ACC112 (cell line): ENCODE measurements around the gene TBC1D5.
"Not testable (repeated sequence)": the region's sequence is repeated elsewhere in the genome, so short reads cannot be mapped to it uniquely, and the experiment has no call there.

Experiments used
- H2AFZ ChIP-seq: fragments of 200-600 bp; sonication (generic); one replicate; pipeline ENCODE4 v1.6.0; 2017; ENCODE audit warnings: antibody characterized with exemption, low read length; ENCODE audit not compliant: unreplicated experiment
- H3K27ac ChIP-seq: fragments of 200-600 bp; sonication (generic); 2 replicates; pipeline ENCODE4 v1.5.1; 2014; ENCODE audit warnings: low read depth, mild to moderate bottlenecking, antibody characterized with exemption, low read length, moderate library complexity
- H3K27me3 ChIP-seq: fragments of 200-600 bp; sonication (generic); 2 replicates; pipeline ENCODE4 v1.6.1; 2014; ENCODE audit warnings: mild to moderate bottlenecking, antibody characterized with exemption, low read length, moderate library complexity, mixed read lengths; ENCODE audit not compliant: insufficient read depth
- H3K36me3 ChIP-seq: fragments of 200-600 bp; sonication (generic); 2 replicates; pipeline ENCODE4 v1.6.1; 2016; ENCODE audit warnings: mild to moderate bottlenecking, antibody characterized with exemption, low read length, moderate library complexity, mixed read lengths; ENCODE audit not compliant: insufficient read depth
- H3K4me1 ChIP-seq: fragments of 200-600 bp; sonication (generic); one replicate; pipeline ENCODE4 v1.6.1; 2016; ENCODE audit warnings: low read length, mixed read lengths; ENCODE audit not compliant: insufficient read depth, unreplicated experiment, control insufficient read depth
- H3K4me3 ChIP-seq: fragments of 200-600 bp; sonication (generic); 2 replicates; pipeline ENCODE4 v1.5.1; 2014; ENCODE audit warnings: mild to moderate bottlenecking, low read depth, low read length
- H3K79me2 ChIP-seq: fragments of 200-600 bp; sonication (generic); one replicate; pipeline ENCODE4 v1.6.0; 2016; ENCODE audit warnings: low read length; ENCODE audit not compliant: control insufficient read depth, unreplicated experiment, insufficient read depth

The TBC1D5 gene

DNA sequence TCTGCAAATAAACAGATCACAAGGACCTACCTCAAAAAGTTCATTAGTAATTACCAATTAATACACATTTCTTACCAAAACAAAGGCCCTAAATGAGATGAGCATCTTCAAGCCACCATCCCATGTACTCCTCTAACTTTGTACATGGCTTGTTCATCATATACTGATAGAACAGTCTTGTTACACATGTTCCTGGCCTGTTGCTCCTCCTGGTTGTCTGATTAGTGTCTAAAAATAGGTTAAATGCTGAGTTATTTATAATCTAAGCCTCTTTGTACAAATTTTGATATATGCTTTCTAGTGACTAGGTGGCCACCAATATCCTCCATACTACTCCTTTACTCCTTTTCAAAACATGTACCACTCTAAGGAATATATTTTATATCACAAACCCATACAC is 25.0 kb downstream of the TBC1D5 start:
- Histone ChIP-seq H3K79me2 (peaks cover 18% of the 10 kb centered on the region), H3K27me3 (no peaks in the 10 kb centered on the region), H3K4me1 (no peaks in the 10 kb centered on the region), H2AFZ (no peak overlapping the region), H3K36me3 (peaks cover 24% of the 10 kb centered on the region), H3K4me3 (no peak overlapping the region), H3K27ac (no peak overlapping the region)

DNA sequence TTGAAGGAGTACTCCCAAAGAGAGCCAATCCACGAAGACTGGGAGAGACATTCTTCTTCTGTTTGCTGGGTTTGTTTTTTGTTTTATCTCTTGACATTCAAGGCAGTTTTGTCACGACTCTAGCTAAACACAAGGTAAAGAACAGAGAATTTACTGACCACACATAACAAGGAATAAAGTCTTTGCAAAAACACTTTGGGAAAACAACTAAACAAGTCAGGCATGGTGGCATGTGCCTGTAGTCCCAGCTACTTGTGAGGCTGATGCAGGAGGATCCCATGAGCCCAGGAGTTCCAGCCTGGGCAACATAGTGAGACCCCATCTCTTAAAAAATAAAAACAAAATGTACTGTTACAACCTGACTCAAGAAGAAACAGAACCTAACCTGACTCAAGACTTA is 28.0 kb downstream of the TBC1D5 start:
- Histone ChIP-seq H3K79me2 (peaks cover 13% of the 10 kb centered on the region), H3K4me1 (no peaks in the 10 kb centered on the region), H2AFZ (no peak overlapping the region), H3K27ac (no peak overlapping the region), H3K27me3 (no peaks in the 10 kb centered on the region), H3K36me3 (peaks cover 24% of the 10 kb centered on the region), H3K4me3 (no peak overlapping the region)

DNA sequence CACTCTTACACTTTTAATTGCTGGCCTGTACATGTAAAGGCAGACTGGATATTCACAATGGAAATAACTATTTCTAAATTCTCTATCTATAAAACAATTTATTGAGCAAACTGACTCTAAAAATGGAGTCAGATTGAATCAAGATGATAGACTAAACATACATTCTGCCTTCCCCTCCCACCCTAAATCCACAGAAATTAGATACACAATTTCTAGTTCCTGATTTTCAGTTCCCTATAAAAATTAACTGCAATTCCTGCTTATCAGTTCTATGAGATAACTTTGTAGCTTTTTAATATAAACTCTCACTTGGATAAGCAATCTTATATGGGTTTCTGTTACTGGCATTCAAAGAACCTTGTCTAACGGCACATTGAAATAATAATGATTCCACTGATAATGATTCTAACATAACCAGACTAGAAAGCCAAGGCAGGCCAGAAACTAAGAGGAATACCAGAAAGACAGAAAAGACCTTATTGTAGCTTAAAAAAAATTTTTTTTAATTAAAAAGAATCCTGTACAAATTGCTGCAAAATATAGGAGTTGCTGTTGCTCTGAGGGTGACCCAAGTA is 33.1 kb downstream of the TBC1D5 start:
- Histone ChIP-seq H3K79me2 (peaks cover 3% of the 10 kb centered on the region), H3K36me3 (peaks cover 7% of the 10 kb centered on the region), H3K4me3 (no peak overlapping the region), H2AFZ (no peak overlapping the region), H3K4me1 (no peaks in the 10 kb centered on the region), H3K27me3 (no peaks in the 10 kb centered on the region), H3K27ac (no peak overlapping the region)

DNA sequence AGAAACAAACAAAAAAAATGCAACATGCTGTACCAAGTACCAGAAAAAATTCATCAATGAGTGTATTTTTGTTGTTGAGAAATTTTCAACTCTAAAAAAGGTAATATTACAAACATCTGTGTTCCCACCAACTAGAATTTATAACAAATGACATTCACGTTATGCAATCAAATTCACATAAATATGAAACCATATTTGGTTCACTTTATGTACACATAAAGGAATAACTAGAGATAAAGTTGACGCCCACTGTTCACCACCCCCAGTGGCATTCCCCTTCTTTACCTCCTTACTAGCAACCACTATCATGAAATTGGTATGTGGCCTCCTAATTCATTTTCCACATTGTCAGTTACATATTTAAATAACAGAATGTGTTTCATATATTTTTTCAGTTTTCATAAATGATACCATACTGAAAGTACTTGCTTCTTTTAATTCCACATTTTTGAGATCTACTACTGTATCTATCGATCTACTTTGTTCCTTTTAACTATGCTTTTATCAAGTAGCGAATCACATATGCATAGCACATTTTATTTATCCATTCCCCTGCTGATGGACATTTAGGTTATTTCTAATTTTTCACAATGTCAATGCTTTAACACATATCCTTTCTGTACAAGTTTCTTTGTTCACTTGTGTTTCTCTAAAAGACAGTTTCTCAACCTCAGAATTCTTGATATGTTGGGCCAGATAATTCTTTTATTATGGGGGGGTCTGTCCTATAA is 34.5 kb downstream of the TBC1D5 start:
- peaks cover 3% of the 10 kb centered on the region for H3K79me2 ChIP-seq

DNA sequence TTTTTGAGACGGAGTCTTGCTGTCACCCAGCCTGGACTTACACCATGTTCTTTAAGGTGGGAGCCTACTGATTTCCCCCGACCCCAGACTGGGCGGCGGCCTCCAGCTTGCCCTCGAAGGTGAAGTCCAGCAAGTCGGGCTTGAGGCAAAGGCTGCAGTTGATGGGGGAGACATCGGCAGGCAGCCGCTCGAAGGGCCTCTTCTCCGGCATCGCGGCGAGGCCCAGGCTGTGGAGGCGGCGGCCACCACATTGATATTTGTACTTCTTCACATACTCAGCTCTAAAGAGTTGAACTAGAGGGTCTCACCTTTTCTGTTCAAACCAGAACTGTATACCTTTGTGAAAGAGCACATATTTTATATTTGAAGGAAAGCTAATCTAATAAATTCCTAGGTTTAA is 36.4 kb downstream of the TBC1D5 start:
- H3K27ac ChIP-seq, H2AFZ ChIP-seq, H3K4me1 ChIP-seq, H3K36me3 ChIP-seq, H3K79me2 ChIP-seq, H3K27me3 ChIP-seq, H3K4me3 ChIP-seq: not testable (repeated sequence)

More for the DNA sequence above, 34.5 kb downstream of the TBC1D5 start:
- H3K4me1 ChIP-seq, result no peaks in the 10 kb centered on the region
- H3K36me3 ChIP-seq, result no peaks in the 10 kb centered on the region
- no peak overlapping the region for H3K27ac ChIP-seq
- H3K27me3 ChIP-seq, result no peaks in the 10 kb centered on the region
- no peak overlapping the region for H2AFZ ChIP-seq
- H3K4me3 ChIP-seq, result no peak overlapping the region

DNA sequence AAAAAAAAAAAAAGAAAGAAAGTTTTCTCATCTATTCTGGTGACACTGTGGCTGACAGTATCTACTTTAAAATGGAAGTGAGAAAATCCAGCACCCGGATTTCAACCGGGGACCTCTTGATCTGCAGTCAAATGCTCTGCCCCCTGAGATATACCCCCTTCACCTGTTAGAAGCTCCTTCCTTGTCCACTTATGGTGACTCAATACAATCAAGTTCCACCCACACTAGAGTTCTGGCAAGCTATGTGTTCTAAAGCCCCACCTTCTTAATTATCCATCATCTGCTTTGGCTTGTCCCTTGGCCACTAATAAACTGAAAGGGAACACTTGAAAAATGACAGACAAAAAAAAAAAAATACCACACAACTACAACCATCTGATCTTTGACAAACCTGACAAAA is 42.6 kb downstream of the TBC1D5 start:
- H3K36me3 ChIP-seq, H3K4me3 ChIP-seq, H3K27ac ChIP-seq, H3K4me1 ChIP-seq, H2AFZ ChIP-seq, H3K79me2 ChIP-seq, H3K27me3 ChIP-seq: not testable (repeated sequence)

DNA sequence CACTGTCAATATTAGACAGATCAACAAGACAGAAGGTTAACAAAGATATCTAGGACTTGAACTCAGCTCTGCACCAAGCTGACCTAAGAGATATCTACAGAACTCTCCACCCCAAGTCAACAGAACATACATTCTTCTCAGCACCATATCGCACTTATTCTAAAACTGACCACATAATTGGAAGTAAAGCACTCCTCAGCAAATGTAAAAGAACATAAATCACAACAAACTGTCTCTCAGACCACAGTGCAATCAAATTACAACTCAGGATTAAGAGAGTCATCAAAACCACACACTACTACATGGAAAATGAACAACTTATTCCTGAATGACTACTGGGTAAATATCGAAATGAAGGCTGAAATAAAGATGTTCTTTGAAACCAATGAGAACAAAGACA is 46.8 kb downstream of the TBC1D5 start:
- H3K4me3 ChIP-seq, H3K27ac ChIP-seq, H3K27me3 ChIP-seq, H2AFZ ChIP-seq, H3K36me3 ChIP-seq, H3K79me2 ChIP-seq, H3K4me1 ChIP-seq: not testable (repeated sequence)

DNA sequence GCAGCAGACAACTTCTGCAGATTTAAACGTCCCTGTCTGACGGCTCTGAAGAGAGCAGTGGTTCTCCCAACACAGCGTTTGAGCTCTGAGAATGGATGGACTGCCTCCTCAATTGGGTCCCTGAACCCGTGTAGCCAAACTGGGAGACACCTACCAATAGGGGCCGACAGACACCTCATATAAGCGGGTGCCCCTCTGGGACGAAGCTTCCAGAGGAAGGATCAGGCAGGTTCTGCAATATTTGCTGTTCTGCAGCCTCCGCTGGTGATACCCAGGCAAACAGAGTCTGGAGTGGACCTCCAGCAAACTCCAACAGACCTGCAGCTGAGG is 48.8 kb downstream of the TBC1D5 start:
- not testable (repeated sequence) for H3K79me2 ChIP-seq

DNA sequence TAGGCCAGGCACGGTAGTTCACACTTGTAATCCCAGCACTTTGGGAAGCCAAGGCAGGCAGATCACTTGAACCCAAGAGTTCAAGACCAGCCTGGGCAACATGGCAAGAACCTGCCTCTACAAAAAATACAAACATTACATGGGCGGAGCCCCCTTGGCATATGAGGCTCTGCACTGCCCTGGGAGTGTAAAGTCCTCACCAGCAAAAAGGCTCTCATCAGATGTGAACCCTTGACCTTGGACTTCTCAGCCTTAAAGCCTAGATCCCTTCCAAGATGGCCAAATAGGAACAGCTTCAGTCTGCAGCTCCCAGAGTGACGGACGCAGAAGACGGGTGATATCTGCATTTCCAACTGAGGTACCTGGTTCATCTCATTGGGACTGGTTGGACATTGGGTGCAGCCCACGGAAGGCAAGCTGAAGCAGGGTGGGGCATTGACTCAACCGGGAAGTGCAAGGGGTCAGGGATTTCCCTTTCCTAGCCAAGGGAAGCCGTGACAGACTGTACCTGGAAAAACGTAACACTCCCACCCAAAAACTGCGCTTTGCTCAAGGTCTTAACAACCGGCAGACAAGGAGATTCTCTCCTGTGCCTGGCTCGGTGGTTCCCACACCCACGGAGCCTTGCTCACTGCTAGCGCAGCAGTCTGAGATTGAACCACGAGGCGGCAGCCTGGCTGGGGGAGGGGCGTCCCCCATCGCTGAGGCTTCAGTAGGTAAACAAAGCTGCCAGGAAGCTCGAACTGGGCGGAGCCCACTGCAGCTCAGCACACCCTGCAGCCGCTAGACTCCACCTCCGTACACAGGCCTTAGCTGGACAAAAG is 49.4 kb downstream of the TBC1D5 start:
- H2AFZ ChIP-seq, H3K4me3 ChIP-seq, H3K4me1 ChIP-seq, H3K79me2 ChIP-seq, H3K27ac ChIP-seq, H3K27me3 ChIP-seq, H3K36me3 ChIP-seq: not testable (repeated sequence)

More for the DNA sequence above, 48.8 kb downstream of the TBC1D5 start:
- not testable (repeated sequence) for H3K36me3 ChIP-seq, H3K4me1 ChIP-seq, H3K4me3 ChIP-seq, H3K27me3 ChIP-seq, H3K27ac ChIP-seq, H2AFZ ChIP-seq

DNA sequence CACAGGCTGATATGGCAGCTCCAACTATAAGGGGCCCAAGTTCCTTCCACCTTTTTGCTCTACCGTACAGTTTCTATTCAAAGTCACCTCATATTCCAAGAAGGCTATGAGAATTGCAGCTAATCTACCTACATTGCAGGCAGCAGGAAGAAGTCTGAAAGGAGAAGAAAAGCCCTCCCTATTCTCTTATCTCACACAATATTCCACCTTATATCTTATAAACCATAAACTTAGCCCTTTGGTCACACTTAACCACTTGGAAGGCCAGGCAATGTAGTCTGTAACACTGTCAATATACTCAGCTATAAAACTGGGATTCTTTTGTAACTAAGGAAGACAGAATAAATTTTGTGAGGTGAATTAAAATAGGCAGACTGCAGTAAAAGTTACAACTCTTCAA is 54.9 kb downstream of the TBC1D5 start:
- H3K79me2 ChIP-seq, result peaks cover 8% of the 10 kb centered on the region
- H3K27me3 ChIP-seq, result no peaks in the 10 kb centered on the region

DNA sequence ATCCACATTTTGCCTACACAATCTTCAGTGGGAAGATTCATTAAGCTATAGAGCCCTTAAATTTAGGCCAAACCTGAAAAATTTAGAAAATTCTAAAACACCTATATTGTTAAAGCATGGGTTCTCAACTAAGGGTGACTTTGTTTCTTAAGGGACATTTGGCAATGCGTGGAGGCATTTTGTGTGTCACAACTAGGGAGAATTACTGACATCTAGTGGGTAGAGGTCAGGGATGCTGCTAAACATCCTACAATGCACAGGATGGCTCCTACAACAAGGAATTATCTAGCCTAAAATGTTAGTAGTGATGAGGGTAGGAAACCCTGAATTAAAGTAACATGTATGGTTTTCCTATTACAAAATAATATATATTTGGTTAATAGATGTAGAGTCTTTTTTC is 55.8 kb downstream of the TBC1D5 start:
- no peak overlapping the region for H3K4me3 ChIP-seq
- peaks cover 12% of the 10 kb centered on the region for H3K4me1 ChIP-seq
- no peaks in the 10 kb centered on the region for H3K36me3 ChIP-seq
- no peak overlapping the region for H3K27ac ChIP-seq
- no peak overlapping the region for H2AFZ ChIP-seq
- peaks cover 8% of the 10 kb centered on the region for H3K79me2 ChIP-seq
- no peaks in the 10 kb centered on the region for H3K27me3 ChIP-seq

More for the DNA sequence above, 54.9 kb downstream of the TBC1D5 start:
- H3K4me1 ChIP-seq, result peaks cover 7% of the 10 kb centered on the region
- no peak overlapping the region for H2AFZ ChIP-seq
- H3K4me3 ChIP-seq, result no peak overlapping the region
- H3K27ac ChIP-seq, result no peak overlapping the region
- no peaks in the 10 kb centered on the region for H3K36me3 ChIP-seq
